ENCODE data around the gene SLC15A3.

SLC15A3 gene

GRCh38 chr11:60957188-60957587 is 5.2 kb upstream of the SLC15A3 start:
- FAIRE-seq = no peak
- no peak for DNase-seq (ENCODE audit: insufficient read length, low spot score)
- TF ChIP-seq CTCF (IDR thresholded peaks at IDR 0.05; ENCODE audit: insufficient read depth, missing control alignments) = no peak

- FAIRE-seq (no peak), DNase-seq (ENCODE audit: insufficient read length, low spot score) (no peak)
- no peak for TF ChIP-seq CTCF (IDR thresholded peaks at IDR 0.05; ENCODE audit: insufficient read depth, missing control alignments)
Observed at GRCh38 chr11:60955571-60955970, 3.6 kb upstream of the SLC15A3 start.

GRCh38 chr11:60954421-60954820 is 2.4 kb upstream of the SLC15A3 start:
- DNase-seq (ENCODE audit: insufficient read length, low spot score) (no peak), FAIRE-seq (no peak)
- no peak for TF ChIP-seq CTCF (IDR thresholded peaks at IDR 0.05; ENCODE audit: insufficient read depth, missing control alignments)

- no peak for TF ChIP-seq CTCF (IDR thresholded peaks at IDR 0.05; ENCODE audit: insufficient read depth, missing control alignments)
- FAIRE-seq (no peak), DNase-seq (ENCODE audit: insufficient read length, low spot score) (no peak)
Observed at GRCh38 chr11:60953781-60954180, 1.8 kb upstream of the SLC15A3 start.

- TF ChIP-seq CTCF (IDR thresholded peaks at IDR 0.05; ENCODE audit: insufficient read depth, missing control alignments) = no peak
- no peak for FAIRE-seq
- DNase-seq (ENCODE audit: insufficient read length, low spot score) = no peak
Observed at GRCh38 chr11:60952742-60953170, 780 bp upstream of the SLC15A3 start.

GRCh38 chr11:60951606-60951903 is 421 bp downstream of the SLC15A3 start:
- no peak for FAIRE-seq
- DNase-seq (ENCODE audit: insufficient read length, low spot score) = no peak

More at GRCh38 chr11:60951606-60951903, 421 bp downstream of the SLC15A3 start:
- no peak for TF ChIP-seq CTCF (IDR thresholded peaks at IDR 0.05; ENCODE audit: insufficient read depth, missing control alignments)
